ENCODE measurements around the gene EPOP. TPM values are rescaled to one million over a fixed set of nuclear protein-coding genes. Genes with fewer than 3 reads are reported as not detected.

EPOP gene
- total and polyA plus RNA-seq, 2 of the 8 experiments (the other 6 are each of a cell fraction or from before 2014, with no cell fraction given), result 1.5 to 3.3 TPM

DNA sequence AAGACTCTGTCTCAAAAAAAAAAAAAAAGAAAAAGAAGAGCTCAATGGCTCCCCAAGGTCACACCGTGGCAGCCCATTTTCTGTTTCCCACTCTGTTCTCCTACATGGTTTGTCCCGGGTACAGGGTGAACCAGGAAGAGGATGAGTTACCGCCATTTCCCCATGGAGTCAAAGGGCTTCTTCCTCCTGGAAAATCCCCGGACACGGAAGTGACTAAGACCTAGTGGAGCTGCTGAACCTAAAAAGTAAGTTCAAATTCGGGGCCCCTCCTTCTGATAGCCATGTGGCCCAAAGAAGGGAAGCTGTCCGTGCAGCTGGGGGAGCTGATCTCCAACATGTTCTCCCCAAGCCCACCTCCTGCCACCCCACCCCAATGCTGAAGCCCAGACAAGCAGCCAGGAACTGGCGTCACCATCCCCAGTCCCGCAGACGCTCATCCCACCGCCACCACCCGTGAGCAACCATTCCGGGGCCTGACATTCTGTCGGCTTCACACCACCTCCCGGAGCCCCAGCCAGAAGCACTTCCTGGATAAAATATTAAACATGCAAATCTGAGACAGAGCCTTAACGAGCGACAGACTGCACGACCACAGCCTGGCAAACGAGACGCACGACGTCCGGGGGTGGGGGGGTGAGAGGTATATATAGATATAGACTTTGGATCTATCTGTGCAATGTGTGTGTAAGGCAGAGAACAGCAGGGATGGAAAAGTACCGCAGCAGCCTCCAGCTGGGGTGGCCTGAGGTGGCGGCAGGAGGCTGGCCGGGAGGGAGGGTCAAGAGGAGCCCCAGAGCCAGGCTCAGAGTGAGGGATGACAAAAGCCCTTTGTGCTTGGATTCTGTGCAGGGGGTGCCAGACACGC, 17.6 kb downstream of the EPOP start:
- Histone ChIP-seq H2BK5ac (ENCODE audit: low read depth, low read length) (peak overlapping the region; percentile 35; the same call in 1 of the 2 replicates), H3K14ac (ENCODE audit: insufficient read length) (no peak overlapping the region), H3K23ac (ENCODE audit: insufficient read length) (no peak overlapping the region), H3K4me2 (ENCODE audit: insufficient read depth in 1 of 2, low read depth in 2 of 2, low read length in 2 of 2) (peak overlapping the region in 1 of 2 experiments; percentile 9; a peak in 1 of 4 replicates), H3K9me3 (ENCODE audit: insufficient read depth in 2 of 2, low read depth in 1 of 2, low read length in 1 of 2) (no peaks in the 10 kb centered on the region), H3K79me2 (ENCODE audit: control insufficient read depth in 1 of 2, insufficient read depth in 2 of 2, low read length in 2 of 2) (no peaks in the 10 kb centered on the region), H3K36me3 (ENCODE audit: control insufficient read depth in 2 of 4, insufficient read depth in 4 of 4, low read length in 3 of 4) (no peaks in the 10 kb centered on the region; a peak in 1 of 8 replicates), H3K9ac (replicated peaks in 1 of 4; ENCODE audit: extremely low read depth in 1 of 4, low read depth in 3 of 4, low read length in 3 of 4) (no peak overlapping the region), H3K79me1 (ENCODE audit: low read depth, low read length) (no peaks in the 10 kb centered on the region), H2BK20ac (ENCODE audit: low read length) (peak overlapping the region; percentile 95; the same call in 1 of the 2 replicates), H3K4ac (replicated peaks; ENCODE audit: insufficient read length, low read depth, low read length) (no peak overlapping the region), H3K27ac (ENCODE audit: low read depth, low read length) (no peak overlapping the region), H2BK12ac (ENCODE audit: low read depth, low read length) (peak overlapping the region; percentile 80; the same call in 1 of the 2 replicates), H4K91ac (replicated peaks; ENCODE audit: insufficient read length, low read length) (peak overlapping the region; percentile 66), H3K4me3 (ENCODE audit: extremely low read depth in 1 of 4, insufficient read depth in 2 of 4, low read depth in 3 of 4, low read length in 4 of 4) (no peak overlapping the region), H2AK5ac (ENCODE audit: low read depth, low read length) (no peak overlapping the region), H3K23me2 (ENCODE audit: low read depth, low read length) (no peaks in the 10 kb centered on the region), H2AFZ (ENCODE audit: low read length) (no peak overlapping the region), H3K18ac (ENCODE audit: extremely low read depth, low read length) (peak overlapping the region; percentile 78), H3K56ac (replicated peaks; ENCODE audit: insufficient read length, low read depth, low read length) (no peak overlapping the region), H4K5ac (ENCODE audit: insufficient read length, low read depth, low read length) (no peak overlapping the region), H2BK15ac (ENCODE audit: low read length) (no peak overlapping the region), H4K20me1 (replicated peaks in 1 of 2; ENCODE audit: control insufficient read depth in 1 of 2, insufficient read depth in 2 of 2, low read length in 2 of 2) (no peaks in the 10 kb centered on the region), H4K8ac (ENCODE audit: extremely low read depth, insufficient read depth, low read length) (no peak overlapping the region; the same call in 1 of the 2 replicates), H3K27me3 (replicated peaks in 1 of 4; ENCODE audit: control insufficient read depth in 3 of 4, extremely low read depth in 1 of 4, insufficient read depth in 3 of 4, low read length in 3 of 4) (peaks cover 0 to 3% (median 0%) of the 10 kb centered on the region in 4 experiments; a peak in 2 of 7 replicates), H3K4me1 (replicated peaks in 1 of 4; ENCODE audit: control insufficient read depth in 3 of 4, insufficient read depth in 4 of 4, low read length in 3 of 4) (peaks cover 0 to 18% (median 4%) of the 10 kb centered on the region in 4 experiments; a peak in 6 of 7 replicates), H2BK120ac (replicated peaks; ENCODE audit: low read depth, low read length) (peak overlapping the region; percentile 60)
- POLR2A ChIA-PET (ENCODE audit: partially characterized antibody), result interaction anchor here (1.7 to 2.8 kb wide), 2 partner anchors 10 to 54 kb away, joined by 3 to 10 read pairs; no protein-coding TSS in a partner anchor
- WGBS, 2 experiments (ENCODE audit: extremely low coverage in 1 of 2, insufficient coverage in 1 of 2, insufficient read length in 1 of 2, insufficient replicate concordance in 2 of 2, low coverage in 1 of 2, low lambda C conversion rate in 2 of 2, missing lambda C conversion rate in 1 of 2), result 82% methylated on average over 27 of the region's 27 CpGs; no CpG with 5 or more reads in 1 of the 2 experiments
- FAIRE-seq (no peak), DNase-seq (ENCODE audit: low read depth in 1 of 2, low spot score in 2 of 2) (no peak)
- CTCF ChIA-PET (ENCODE audit: partially characterized antibody), result interaction anchor here (0.6 to 29.5 kb wide), 9 partner anchors 9 to 971 kb away, joined by 3 to 795 read pairs (median 4); partner anchors contain the start of gene SRCIN1
- TF ChIP-seq CBX8 (IDR thresholded peaks at IDR 0.05; ENCODE audit: borderline replicate concordance, low read depth, low read length), result no peak
- no peak for TF ChIP-seq RAD21 (IDR thresholded peaks at IDR 0.05 in 1 of 2, conservative IDR thresholded peaks at IDR 0.05 in 1 of 2; ENCODE audit: low read depth in 2 of 2, low read length in 2 of 2)
- TF ChIP-seq SIN3A (conservative IDR thresholded peaks at IDR 0.05 in 1 of 2, IDR thresholded peaks at IDR 0.05 in 1 of 2; ENCODE audit: low read depth in 1 of 2, low read length in 2 of 2), result no peak
- no peak for TF ChIP-seq CTBP2 (IDR thresholded peaks at IDR 0.05; ENCODE audit: borderline replicate concordance, insufficient read depth, insufficient read length, low read length)
- TF ChIP-seq EGR1 (IDR thresholded peaks at IDR 0.05; ENCODE audit: borderline replicate concordance, low read depth, low read length), result no peak
- no peak for TF ChIP-seq SRF (IDR thresholded peaks at IDR 0.05; ENCODE audit: low read depth, low read length)
